CD14-positive monocyte (primary cell): ENCODE data around the gene ARHGEF3. TPM values are rescaled to one million over a fixed set of nuclear protein-coding genes. Genes with fewer than 3 reads are reported as not detected.
A peak's percentile ranks its signal among the peaks of the same experiment; 100 is the strongest.

Experiments used
- DNase-seq, 3 donors: peaks; one replicate each; pipeline ENCODE4 v3.0.0-alpha.2; 2011 to 2022
- H2AFZ ChIP-seq: 2 replicates; pipeline ENCODE4 v1.6.0; 2012; ENCODE audit warnings: mild to moderate bottlenecking, low read depth, low read length, inconsistent platforms; ENCODE audit not compliant: insufficient read depth, poor library complexity, severe bottlenecking
- H3K27ac ChIP-seq, 2 donors: 1 replicate in 1 of 2; 2 replicates in 1 of 2; pipeline ENCODE4 v1.5.1; 2012 to 2013; ENCODE audit warnings: low read length in 2 of 2, control low read depth in 1 of 2, inconsistent platforms in 1 of 2, low read depth in 1 of 2, mild to moderate bottlenecking in 1 of 2
- H3K27me3 ChIP-seq, 2 donors: one replicate each; pipeline versions ENCODE4 v1.6.0 to v1.6.1; 2011 to 2013; ENCODE audit warnings: low read length in 2 of 2; ENCODE audit not compliant: control insufficient read depth in 2 of 2, insufficient read depth in 2 of 2
- H3K36me3 ChIP-seq, 2 donors: replicated peaks in 1 of 2; 1 replicate in 1 of 2; 2 replicates in 1 of 2; pipeline versions ENCODE4 v1.5.1 to v1.6.1; 2012 to 2013; ENCODE audit warnings: low read length in 2 of 2, control low read depth in 1 of 2, inconsistent platforms in 1 of 2, mild to moderate bottlenecking in 1 of 2; ENCODE audit not compliant: insufficient read depth in 2 of 2, control insufficient read depth in 1 of 2
- H3K4me1 ChIP-seq, 2 donors: 1 replicate in 1 of 2; 2 replicates in 1 of 2; pipeline versions ENCODE4 v1.5.1 to v1.6.1; 2012 to 2013; ENCODE audit warnings: low read length in 2 of 2, control low read depth in 1 of 2, inconsistent platforms in 1 of 2, mild to moderate bottlenecking in 1 of 2, moderate library complexity in 1 of 2; ENCODE audit not compliant: insufficient read depth in 2 of 2, control insufficient read depth in 1 of 2
- H3K4me2 ChIP-seq: replicated peaks from 2 replicates; pipeline ENCODE3; 2012; ENCODE audit warnings: low read length, moderate library complexity, mild to moderate bottlenecking; ENCODE audit not compliant: poor library complexity, severe bottlenecking; ENCODE audit errors: extremely low read depth
- H3K4me3 ChIP-seq, 3 experiments: fragments of 200-600 bp in 1 of 3; sonication (generic) in 1 of 3; replicated peaks in 1 of 3; 1 replicate in 2 of 3; 2 replicates in 1 of 3; pipeline ENCODE4 v1.5.1; 2011 to 2013; ENCODE audit warnings: low read length in 3 of 3, mild to moderate bottlenecking in 3 of 3, control low read depth in 2 of 3, low read depth in 2 of 3, inconsistent platforms in 1 of 3, moderate library complexity in 1 of 3
- H3K79me2 ChIP-seq: 2 replicates; pipeline ENCODE4 v1.6.0; 2012; ENCODE audit warnings: mild to moderate bottlenecking, control low read depth, inconsistent platforms, low read length, moderate library complexity; ENCODE audit not compliant: insufficient read depth
- H3K9ac ChIP-seq: 2 replicates; pipeline ENCODE4 v1.6.0; 2017; ENCODE audit warnings: low read length, mild to moderate bottlenecking; ENCODE audit not compliant: insufficient read depth, poor library complexity, severe bottlenecking
- H3K9me3 ChIP-seq, 2 donors: replicated peaks in 1 of 2; 1 replicate in 1 of 2; 2 replicates in 1 of 2; pipeline versions ENCODE4 v1.5.1 to v1.6.1; 2012 to 2013; ENCODE audit warnings: low read length in 2 of 2, control low read depth in 1 of 2; ENCODE audit not compliant: control insufficient read depth in 1 of 2, insufficient read depth in 1 of 2
- H4K20me1 ChIP-seq: 2 replicates; pipeline ENCODE4 v1.6.0; 2012; ENCODE audit warnings: mild to moderate bottlenecking, low read length, control low read depth, moderate library complexity; ENCODE audit not compliant: insufficient read depth
- H3K27ac Mint-ChIP-seq, 7 donors: one replicate each; pipeline ENCODE4 v1.8.0; 2020; ENCODE audit warnings: mild to moderate bottlenecking in 7 of 7, mixed read lengths in 7 of 7, moderate library complexity in 6 of 7, inconsistent platforms in 2 of 7
- H3K27me3 Mint-ChIP-seq, 3 donors: one replicate each; pipeline ENCODE4 v1.8.0; 2021 to 2022; ENCODE audit warnings: low read depth in 3 of 3, mild to moderate bottlenecking in 3 of 3, mixed read lengths in 3 of 3, moderate library complexity in 3 of 3, inconsistent platforms in 1 of 3
- H3K36me3 Mint-ChIP-seq, 2 donors: one replicate each; pipeline ENCODE4 v1.8.0; 2020; ENCODE audit warnings: mixed read lengths in 2 of 2, inconsistent platforms in 1 of 2, mild to moderate bottlenecking in 1 of 2
- H3K4me1 Mint-ChIP-seq: one replicate; pipeline ENCODE4 v1.8.0; 2020; ENCODE audit warnings: mild to moderate bottlenecking, mixed read lengths
- H3K4me3 Mint-ChIP-seq, 2 donors: one replicate each; pipeline ENCODE4 v1.8.0; 2020; ENCODE audit warnings: mild to moderate bottlenecking in 2 of 2, mixed read lengths in 2 of 2, moderate library complexity in 1 of 2
- H3K9me3 Mint-ChIP-seq, 7 donors: one replicate each; pipeline ENCODE4 v1.8.0; 2020 to 2022; ENCODE audit warnings: mixed read lengths in 7 of 7, mild to moderate bottlenecking in 6 of 7, moderate library complexity in 6 of 7, inconsistent platforms in 2 of 7
- CTCF ChIP-seq: fragments of 200-600 bp; IDR thresholded peaks from one replicate; pipeline ENCODE4 v1.8.0; 2022; ENCODE audit warnings: antibody characterized with exemption, mild to moderate bottlenecking
- WGBS: methylation state at CpG from one replicate; pipeline ENCODE4 v1.1.5; 2013; ENCODE audit warnings: missing lambda C conversion rate; ENCODE audit not compliant: insufficient coverage; 5-methylcytosine and 5-hydroxymethylcytosine counted together
- intact Hi-C, 2 donors: fragments of 100-400 bp; cut with micrococcal nuclease; formaldehyde crosslinking; loops; one replicate each; pipeline versions ENCODE4 v1.15.0 to v1.15.1; 2023
- polyA plus RNA-seq, 3 donors: library from polyadenylated mRNA; depleted of rRNA in 1 of 3; unstranded in 2 of 3; stranded (reverse) in 1 of 3; fragments of 300-500 nt in 2 of 3; fragments of >200 nt in 1 of 3; fragmentation: Illumina TruSeq in 2 of 3; gene quantifications; 1 replicate in 2 of 3; 2 replicates in 1 of 3; pipeline ENCODE4 v1.2.3, GENCODE V29; 2012 to 2021

Gene ARHGEF3
- polyA plus RNA-seq, 3 donors = 22.6 to 29.5 (median 26.5) TPM

- no peak for DNase-seq
- H4K20me1 ChIP-seq = peaks cover 9% of the 10 kb centered on the region
- H3K36me3 Mint-ChIP-seq = peaks cover 56 to 57% of the 10 kb centered on the region in 2 donors
- no peak for TF ChIP-seq CTCF
- no peaks in the 10 kb centered on the region for H3K9me3 ChIP-seq
- peaks cover 0 to 2% (median 0%) of the 10 kb centered on the region in 7 donors for H3K9me3 Mint-ChIP-seq
- no peak overlapping the region for H3K9ac ChIP-seq
- no peak overlapping the region for H3K4me3 ChIP-seq
- H3K4me1 Mint-ChIP-seq = peaks cover 60% of the 10 kb centered on the region
- intact Hi-C loops = loop anchor here in 1 of 2 donors (10.0 kb wide), 1 partner anchor 46 kb away; no protein-coding TSS in a partner anchor
- H3K79me2 ChIP-seq = peaks cover 26% of the 10 kb centered on the region
- H3K36me3 ChIP-seq = peaks cover 23 to 59% of the 10 kb centered on the region in 2 donors
- no peak overlapping the region for H3K4me3 Mint-ChIP-seq
- H3K4me1 ChIP-seq = peaks cover 38 to 56% of the 10 kb centered on the region in 2 donors
- no peaks in the 10 kb centered on the region for H3K27me3 Mint-ChIP-seq
- H3K27ac ChIP-seq = no peak overlapping the region
- no peak overlapping the region for H3K4me2 ChIP-seq
- no CpG with 5 or more reads among the region's 5 CpGs for WGBS
- H3K27ac Mint-ChIP-seq = peak overlapping the region in 6 of 7 donors; percentile 4 to 98 (median 29)
- H3K27me3 ChIP-seq = no peaks in the 10 kb centered on the region
- no peak overlapping the region for H2AFZ ChIP-seq
Measured at GRCh38 chr3:56751056-56751707, 50.6 kb downstream of the ARHGEF3 start.

- WGBS = 35% methylated on average over 4 of the region's 8 CpGs
- H3K4me1 ChIP-seq = peaks cover 19 to 34% of the 10 kb centered on the region in 2 donors
- H3K27ac Mint-ChIP-seq = peak overlapping the region in 5 of 7 donors; percentile 19 to 63 (median 37)
- peaks cover 0 to 3% (median 0%) of the 10 kb centered on the region in 3 donors for H3K27me3 Mint-ChIP-seq
- intact Hi-C loops = no loop called here
- peaks cover 36% of the 10 kb centered on the region for H3K4me1 Mint-ChIP-seq
- H3K36me3 Mint-ChIP-seq = peaks cover 78 to 81% of the 10 kb centered on the region in 2 donors
- peaks cover 0 to 2% (median 0%) of the 10 kb centered on the region in 7 donors for H3K9me3 Mint-ChIP-seq
- TF ChIP-seq CTCF = no peak
- no peaks in the 10 kb centered on the region for H3K27me3 ChIP-seq
- H2AFZ ChIP-seq = no peak overlapping the region
- peaks cover 46 to 83% of the 10 kb centered on the region in 2 donors for H3K36me3 ChIP-seq
- no peak overlapping the region for H3K9ac ChIP-seq
- H3K9me3 ChIP-seq = no peaks in the 10 kb centered on the region
- peak overlapping the region in 1 of 2 donors; percentile 46 for H3K27ac ChIP-seq
- DNase-seq = no peak
- H3K4me3 ChIP-seq = no peak overlapping the region
- peaks cover 30% of the 10 kb centered on the region for H4K20me1 ChIP-seq
- H3K79me2 ChIP-seq = peaks cover 8% of the 10 kb centered on the region
- no peak overlapping the region for H3K4me2 ChIP-seq
- H3K4me3 Mint-ChIP-seq = no peak overlapping the region
Measured at GRCh38 chr3:56748663-56749231, 53.0 kb downstream of the ARHGEF3 start.
